HCT116 (cell line): Measurements from ENCODE around the gene KIAA2012. TPM values are rescaled to one million over a fixed set of nuclear protein-coding genes. Genes with fewer than 3 reads are reported as not detected.

Experiments
- ATAC-seq: fragments of 200-7000 bp; cut with Tn5 transposase; 2 replicates; pipeline ENCODE4 v1.9.1; 2020; ENCODE audit warnings: mild to moderate bottlenecking, moderate library complexity
- BruUV-seq: library from RNA; stranded (reverse); fragments of 400-500 nt; replicated peaks from 2 replicates; lab custom pipeline; 2021; lab: Mats Ljungman, UMichigan
- CTCF ChIA-PET: fragments of 300-600 bp; sonication (Branson Sonifier 250); formaldehyde crosslinking; loops from one replicate; lab custom pipeline; 2021; ENCODE audit warnings: antibody characterized with exemption; lab: Charles Lee
- POLR2A ChIA-PET: fragments of 300-600, 350-600 bp; sonication (Branson Sonifier 250); formaldehyde crosslinking; loops from one replicate; lab custom pipeline; 2021; ENCODE audit warnings: antibody characterized with exemption; lab: Charles Lee
- RAD21 ChIA-PET, 2 experiments: fragments of 300-600 bp; sonication (Branson Sonifier 250); formaldehyde crosslinking; loops; one replicate each; lab custom pipeline; 2023; ENCODE audit warnings: low total read pairs in 2 of 2; ENCODE audit not compliant: uncharacterized antibody in 2 of 2, unreplicated experiment in 2 of 2, low non-redundant PET in 1 of 2; lab: Charles Lee
- DNase-seq: peaks from one replicate; pipeline ENCODE4 v3.0.0-alpha.2; 2010; ENCODE audit warnings: low read depth, low spot score
- H2AFZ ChIP-seq: fragments of 200-600 bp; shearing (Covaris generic), sonication (generic); 2 replicates; pipeline ENCODE4 v1.6.1; 2017; ENCODE audit warnings: low read depth, mixed run types, mixed read lengths, antibody characterized with exemption, low read length; ENCODE audit not compliant: poor library complexity, severe bottlenecking
- H3K27ac ChIP-seq: 2 replicates; pipeline ENCODE4 v1.5.1; 2012; ENCODE audit warnings: low read depth, low read length
- H3K27me3 ChIP-seq: fragments of 200-600 bp; sonication (generic); 2 replicates; pipeline ENCODE4 v1.6.1; 2016; ENCODE audit warnings: mixed run types, low read length, mixed read lengths; ENCODE audit not compliant: insufficient read depth
- H3K36me3 ChIP-seq, 2 experiments: fragments of 200-500 bp in 1 of 2; fragments of 200-600 bp in 1 of 2; sonication (Bioruptor generic) in 1 of 2; sonication (generic) in 1 of 2; 2 replicates each; pipeline versions ENCODE4 v1.5.1 to v1.6.1; 2014 to 2016; ENCODE audit warnings: low read length in 2 of 2, inconsistent platforms in 1 of 2, mixed read lengths in 1 of 2, mixed run types in 1 of 2; ENCODE audit not compliant: insufficient read depth in 2 of 2, control insufficient read depth in 1 of 2
- H3K4me1 ChIP-seq, 2 experiments: fragments of 200-600 bp in 1 of 2; sonication (generic) in 1 of 2; 2 replicates each; pipeline versions ENCODE4 v1.5.1 to v1.6.1; 2012 to 2017; ENCODE audit warnings: low read length in 2 of 2, inconsistent platforms in 1 of 2, mild to moderate bottlenecking in 1 of 2, mixed read lengths in 1 of 2, mixed run types in 1 of 2, moderate library complexity in 1 of 2; ENCODE audit not compliant: insufficient read depth in 2 of 2, control insufficient read depth in 1 of 2
- H3K4me2 ChIP-seq: fragments of 200-600 bp; sonication (generic); 2 replicates; pipeline ENCODE4 v1.6.1; 2017; ENCODE audit warnings: mixed run types, low read length, mixed read lengths
- H3K4me3 ChIP-seq, 2 experiments: fragments of 200-600 bp in 1 of 2; sonication (generic) in 1 of 2; replicated peaks in 1 of 2; 2 replicates each; pipeline ENCODE4 v1.5.1; 2011 to 2016; ENCODE audit warnings: low read length in 2 of 2, control low read depth in 1 of 2, low read depth in 1 of 2, mild to moderate bottlenecking in 1 of 2, mixed read lengths in 1 of 2, mixed run types in 1 of 2
- H3K79me2 ChIP-seq: fragments of 200-600 bp; sonication (generic); 2 replicates; pipeline ENCODE4 v1.6.1; 2017; ENCODE audit warnings: mild to moderate bottlenecking, mixed run types, low read length, moderate library complexity, mixed read lengths; ENCODE audit not compliant: insufficient read depth
- H3K9ac ChIP-seq: fragments of 200-600 bp; sonication (generic); 2 replicates; pipeline ENCODE4 v1.6.1; 2016; ENCODE audit warnings: low read length, mixed read lengths
- H3K9me2 ChIP-seq: fragments of 200-600 bp; sonication (generic), shearing (Covaris generic); 2 replicates; pipeline ENCODE4 v1.6.1; 2017; ENCODE audit warnings: mixed run types, mild to moderate bottlenecking, moderate library complexity; ENCODE audit not compliant: insufficient read depth
- H3K9me3 ChIP-seq, 2 experiments: fragments of 200-500 bp in 1 of 2; fragments of 200-600 bp in 1 of 2; sonication (Bioruptor generic) in 1 of 2; sonication (generic) in 1 of 2; 2 replicates each; pipeline ENCODE4 v1.6.1; 2014 to 2017; ENCODE audit warnings: low read length in 2 of 2, mixed read lengths in 2 of 2, inconsistent platforms in 1 of 2, low read depth in 1 of 2, mild to moderate bottlenecking in 1 of 2, mixed run types in 1 of 2, moderate library complexity in 1 of 2; ENCODE audit not compliant: control insufficient read depth in 1 of 2, insufficient read depth in 1 of 2
- H4K20me1 ChIP-seq: fragments of 200-600 bp; sonication (generic), shearing (Covaris generic); 2 replicates; pipeline ENCODE4 v1.6.1; 2017; ENCODE audit warnings: mixed run types, mild to moderate bottlenecking, moderate library complexity; ENCODE audit not compliant: insufficient read depth
- EGR1 ChIP-seq: IDR thresholded peaks from 2 replicates; pipeline ENCODE4 v1.6.1; 2012; ENCODE audit warnings: low read depth
- ELF1 ChIP-seq: IDR thresholded peaks from 2 replicates; pipeline ENCODE4 v1.6.1; 2012; ENCODE audit warnings: low read depth, borderline replicate concordance
- EZH2 ChIP-seq: fragments of 200-600 bp; sonication (generic); IDR thresholded peaks from 2 replicates; pipeline ENCODE4 v1.6.1; 2017; ENCODE audit warnings: antibody characterized with exemption, mixed run types
- EZH2phosphoT487 ChIP-seq: fragments of 200-600 bp; IDR thresholded peaks from 2 replicates; pipeline ENCODE4 v1.6.1; 2018; ENCODE audit warnings: antibody characterized with exemption, borderline replicate concordance
- JUND ChIP-seq: IDR thresholded peaks from 2 replicates; pipeline ENCODE4 v1.6.1; 2012
- TCF7L2 ChIP-seq: IDR thresholded peaks from 2 replicates; pipeline ENCODE4 v1.7.0; 2011; ENCODE audit warnings: borderline replicate concordance, inconsistent platforms; ENCODE audit not compliant: insufficient read depth, insufficient read length; ENCODE audit errors: extremely low read depth
- ZFX ChIP-seq: fragments of 450-650 bp; IDR thresholded peaks from 2 replicates; pipeline ENCODE4 v1.6.1; 2017
- intact Hi-C: fragments of 100-400 bp; cut with micrococcal nuclease; formaldehyde crosslinking; loops from 2 replicates; pipeline ENCODE4 v1.10.0; 2022
- total RNA-seq: library from RNA; stranded (reverse); gene quantifications from one replicate; pipeline ENCODE4 v1.2.1, GENCODE V29; 2021; ENCODE audit not compliant: unreplicated experiment
- TF ChIP-seq, protein P1 (sequence below): IDR thresholded peaks from 2 replicates; pipeline ENCODE4 v1.6.1; 2011; ENCODE audit warnings: mild to moderate bottlenecking, low read length, moderate library complexity; ENCODE audit not compliant: insufficient replicate concordance; ENCODE audit errors: extremely low read depth

Gene KIAA2012
- total RNA-seq, 1 experiment from 2014 or later: not detected

DNA sequence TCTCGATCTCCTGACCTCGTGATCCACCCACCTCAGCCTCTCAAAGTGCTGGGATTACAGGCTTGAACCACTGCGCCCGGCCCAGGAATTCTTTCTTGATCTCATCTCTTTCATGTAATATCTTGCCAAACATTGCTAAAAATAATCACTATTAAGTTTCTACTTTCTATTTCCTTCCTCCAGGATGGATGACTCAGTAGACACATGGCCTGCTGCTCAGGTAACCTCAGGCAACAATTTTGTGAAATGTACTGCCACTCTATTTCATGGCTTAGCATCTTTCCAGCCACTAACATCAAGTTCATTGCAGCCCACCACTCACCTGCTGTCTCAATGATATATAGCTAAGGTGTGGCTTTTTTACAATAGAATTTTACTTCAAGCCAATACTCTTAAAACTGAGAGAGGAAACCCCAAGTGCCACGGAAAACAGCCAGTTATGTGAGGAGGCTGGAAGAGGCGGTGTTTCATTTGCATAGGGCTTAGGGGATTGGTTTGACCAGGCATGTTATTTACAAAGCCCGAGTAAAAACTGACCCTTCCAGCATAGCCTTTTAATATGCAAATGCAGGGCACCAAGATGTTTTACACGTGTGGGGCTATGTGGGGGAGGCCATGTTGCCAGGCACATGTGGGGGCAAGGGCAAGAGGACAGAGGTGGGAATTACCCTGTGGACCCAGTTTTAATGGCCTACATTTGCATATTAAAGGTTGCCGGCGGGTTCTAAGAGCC is 176.6 kb downstream of the KIAA2012 start:
- Histone ChIP-seq H3K36me3 (no peaks in the 10 kb centered on the region), H3K9me2 (no peaks in the 10 kb centered on the region), H3K4me3 (no peak overlapping the region), H3K9me3 (no peaks in the 10 kb centered on the region), H3K4me1 (peaks cover 0 to 7% of the 10 kb centered on the region in 2 experiments; a peak in 1 of 4 replicates), H3K27me3 (no peaks in the 10 kb centered on the region), H3K79me2 (no peaks in the 10 kb centered on the region), H4K20me1 (no peaks in the 10 kb centered on the region), H3K9ac (no peak overlapping the region), H3K27ac (no peak overlapping the region), H2AFZ (no peak overlapping the region), H3K4me2 (peak overlapping the region; percentile 3; the same call in 1 of the 2 replicates)
- BruUV-seq: no TSS peak
- ATAC-seq (no peak), DNase-seq (no peak)
- ChIA-PET POLR2A (no interaction called here), RAD21 (no interaction called here), CTCF (no interaction called here)
- intact Hi-C loops: no loop called here
- TF ChIP-seq, protein P1, sequence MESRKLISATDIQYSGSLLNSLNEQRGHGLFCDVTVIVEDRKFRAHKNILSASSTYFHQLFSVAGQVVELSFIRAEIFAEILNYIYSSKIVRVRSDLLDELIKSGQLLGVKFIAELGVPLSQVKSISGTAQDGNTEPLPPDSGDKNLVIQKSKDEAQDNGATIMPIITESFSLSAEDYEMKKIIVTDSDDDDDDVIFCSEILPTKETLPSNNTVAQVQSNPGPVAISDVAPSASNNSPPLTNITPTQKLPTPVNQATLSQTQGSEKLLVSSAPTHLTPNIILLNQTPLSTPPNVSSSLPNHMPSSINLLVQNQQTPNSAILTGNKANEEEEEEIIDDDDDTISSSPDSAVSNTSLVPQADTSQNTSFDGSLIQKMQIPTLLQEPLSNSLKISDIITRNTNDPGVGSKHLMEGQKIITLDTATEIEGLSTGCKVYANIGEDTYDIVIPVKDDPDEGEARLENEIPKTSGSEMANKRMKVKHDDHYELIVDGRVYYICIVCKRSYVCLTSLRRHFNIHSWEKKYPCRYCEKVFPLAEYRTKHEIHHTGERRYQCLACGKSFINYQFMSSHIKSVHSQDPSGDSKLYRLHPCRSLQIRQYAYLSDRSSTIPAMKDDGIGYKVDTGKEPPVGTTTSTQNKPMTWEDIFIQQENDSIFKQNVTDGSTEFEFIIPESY: no peak
- no peak for TF ChIP-seq EZH2phosphoT487
- TF ChIP-seq JUND: no peak; the same call in 1 of the 2 replicates
- no peak for TF ChIP-seq ZFX
- no peak for TF ChIP-seq ELF1
- TF ChIP-seq EGR1: no peak
- no peak for TF ChIP-seq EZH2
- no peak for TF ChIP-seq TCF7L2
